Raji (cell line): ENCODE results near the gene SFMBT1.

Source experiments
- POLR2A ChIP-seq: IDR thresholded peaks from 2 replicates; pipeline ENCODE4 v1.6.1; 2011; ENCODE audit warnings: low read depth, low read length, control low read depth; ENCODE audit not compliant: insufficient read depth

The SFMBT1 gene, protein sequence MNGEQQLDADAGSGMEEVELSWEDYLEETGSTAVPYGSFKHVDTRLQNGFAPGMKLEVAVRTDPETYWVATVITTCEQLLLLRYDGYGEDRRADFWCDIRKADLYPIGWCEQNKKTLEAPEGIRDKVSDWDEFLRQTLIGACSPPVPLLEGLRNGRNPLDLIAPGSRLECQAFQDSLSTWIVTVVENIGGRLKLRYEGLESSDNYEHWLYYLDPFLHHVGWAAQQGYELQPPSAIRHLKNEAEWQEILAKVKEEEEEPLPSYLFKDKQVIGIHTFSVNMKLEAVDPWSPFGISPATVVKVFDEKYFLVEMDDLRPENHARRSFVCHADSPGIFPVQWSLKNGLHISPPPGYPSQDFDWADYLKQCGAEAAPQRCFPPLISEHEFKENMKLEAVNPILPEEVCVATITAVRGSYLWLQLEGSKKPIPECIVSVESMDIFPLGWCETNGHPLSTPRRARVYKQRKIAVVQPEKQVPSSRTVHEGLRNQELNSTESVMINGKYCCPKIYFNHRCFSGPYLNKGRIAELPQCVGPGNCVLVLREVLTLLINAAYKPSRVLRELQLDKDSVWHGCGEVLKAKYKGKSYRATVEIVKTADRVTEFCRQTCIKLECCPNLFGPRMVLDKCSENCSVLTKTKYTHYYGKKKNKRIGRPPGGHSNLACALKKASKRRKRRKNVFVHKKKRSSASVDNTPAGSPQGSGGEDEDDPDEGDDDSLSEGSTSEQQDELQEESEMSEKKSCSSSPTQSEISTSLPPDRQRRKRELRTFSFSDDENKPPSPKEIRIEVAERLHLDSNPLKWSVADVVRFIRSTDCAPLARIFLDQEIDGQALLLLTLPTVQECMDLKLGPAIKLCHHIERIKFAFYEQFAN

DNA sequence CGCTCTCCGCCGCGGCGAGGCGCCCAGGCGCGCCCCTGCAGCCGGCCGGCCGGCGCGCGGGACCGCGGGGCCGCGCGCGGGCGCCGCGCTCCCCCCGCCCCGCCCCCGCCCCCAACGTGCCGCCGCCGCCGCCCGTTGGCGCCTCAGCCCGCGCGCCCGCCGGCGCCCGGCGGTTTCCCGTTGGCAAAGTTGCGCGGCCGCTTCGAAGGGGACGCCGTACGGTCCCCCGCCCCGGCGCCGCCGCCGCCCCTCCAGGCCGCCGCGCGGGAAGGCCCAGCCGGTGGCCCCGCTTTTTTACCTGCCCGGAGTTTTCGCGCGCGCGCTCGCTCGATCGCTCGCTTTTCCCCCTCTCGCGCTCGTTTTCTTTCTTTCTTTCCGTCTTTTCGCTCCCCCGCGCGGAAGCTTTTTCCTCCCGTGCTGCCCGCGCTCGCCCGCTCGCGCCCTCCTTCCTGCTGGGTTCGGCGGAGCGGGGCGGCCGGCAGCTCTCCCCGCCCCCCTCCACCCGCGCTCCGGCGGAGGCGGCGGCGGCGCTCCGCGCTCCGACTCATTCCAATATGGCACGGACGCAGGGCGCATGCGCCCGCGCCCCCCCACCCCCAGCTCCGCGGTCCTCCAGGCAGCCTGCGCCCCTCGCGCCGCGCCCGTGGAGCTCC, at the start of gene SFMBT1:
Gene SFMBT1, minus strand, starts transcription at position 556 of the 653 bp plus-strand sequence. CDS start 76,945 bp downstream, outside the sequence.
- no peak for TF ChIP-seq POLR2A

DNA sequence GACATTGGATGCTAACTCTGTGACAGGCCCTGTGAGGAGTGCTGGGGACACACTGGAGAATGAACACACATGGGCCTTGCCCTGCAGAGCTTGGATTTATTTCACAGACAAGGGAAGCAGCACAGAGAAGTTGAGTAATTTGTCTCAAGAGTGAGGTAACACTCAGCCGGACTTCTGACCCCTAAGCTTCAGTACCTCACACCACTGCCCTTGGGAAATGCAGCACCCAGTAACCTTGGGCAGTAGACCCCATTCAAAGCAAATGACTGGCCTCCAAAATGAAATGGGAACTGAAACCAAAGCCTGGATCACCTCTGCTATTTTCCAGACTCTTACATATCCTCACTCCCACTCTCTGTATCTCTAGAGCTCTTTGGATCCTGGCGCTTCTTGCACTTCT, 47.1 kb upstream of the SFMBT1 start:
- TF ChIP-seq POLR2A = no peak

DNA sequence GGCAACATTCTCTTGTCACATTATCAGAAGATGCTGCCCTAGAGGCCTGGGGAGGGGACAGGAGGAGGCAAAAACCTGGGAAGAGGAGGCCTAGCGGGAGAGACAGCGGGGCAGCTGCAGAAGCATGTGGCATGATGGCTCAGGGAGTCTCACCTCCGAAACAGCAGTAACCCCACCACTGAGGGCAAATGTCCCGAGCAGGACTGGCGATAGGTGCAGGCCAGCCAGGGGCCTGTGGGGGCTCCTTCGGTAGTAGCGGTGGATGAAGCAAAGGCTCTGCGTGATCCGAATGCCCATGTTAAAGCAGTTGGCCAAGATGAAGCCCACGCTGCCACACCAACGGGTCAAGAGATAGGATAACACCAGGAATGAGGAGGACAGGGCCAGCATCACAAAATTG, 46.3 kb upstream of the SFMBT1 start:
- no peak for TF ChIP-seq POLR2A

DNA sequence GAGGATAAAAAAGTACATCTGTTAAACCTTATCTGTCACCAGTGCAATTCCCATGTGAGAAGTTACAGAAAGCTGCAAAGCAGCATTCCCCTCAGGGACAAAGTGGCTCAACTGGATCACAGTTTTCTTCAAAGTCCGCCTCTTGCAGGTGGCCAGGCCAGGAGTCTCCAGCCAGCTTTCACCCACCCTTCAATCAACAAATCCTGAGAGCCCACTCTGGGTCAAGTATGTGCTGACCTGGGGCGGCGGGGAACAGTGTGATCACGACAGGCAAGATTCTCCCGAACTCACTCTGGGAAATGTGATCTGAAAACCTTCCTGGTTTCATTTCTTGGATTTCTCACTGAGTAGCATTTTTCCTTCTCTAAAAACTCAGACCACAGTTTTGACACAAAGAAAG, 45.1 kb upstream of the SFMBT1 start:
- no peak for TF ChIP-seq POLR2A

DNA sequence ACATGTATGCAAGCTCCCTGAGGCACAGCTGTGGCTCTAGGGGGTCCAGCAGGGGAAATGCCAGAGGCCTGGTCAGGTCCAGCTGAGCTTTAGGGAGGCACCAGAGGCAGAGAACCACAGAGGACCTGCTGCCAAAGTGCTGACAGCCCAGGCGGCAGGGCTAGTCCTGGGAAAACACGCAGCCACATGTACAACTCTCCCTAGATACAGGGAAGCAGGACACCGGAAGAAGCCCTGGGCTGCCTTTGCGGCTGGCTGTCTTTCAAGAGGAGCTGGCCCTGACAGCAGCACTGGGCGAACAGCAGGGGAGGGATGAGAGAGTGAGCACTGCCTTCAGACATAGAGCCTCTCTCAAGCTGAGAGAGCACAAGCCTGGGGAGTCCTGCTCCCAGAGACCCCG, 43.6 kb upstream of the SFMBT1 start:
- TF ChIP-seq POLR2A = no peak

DNA sequence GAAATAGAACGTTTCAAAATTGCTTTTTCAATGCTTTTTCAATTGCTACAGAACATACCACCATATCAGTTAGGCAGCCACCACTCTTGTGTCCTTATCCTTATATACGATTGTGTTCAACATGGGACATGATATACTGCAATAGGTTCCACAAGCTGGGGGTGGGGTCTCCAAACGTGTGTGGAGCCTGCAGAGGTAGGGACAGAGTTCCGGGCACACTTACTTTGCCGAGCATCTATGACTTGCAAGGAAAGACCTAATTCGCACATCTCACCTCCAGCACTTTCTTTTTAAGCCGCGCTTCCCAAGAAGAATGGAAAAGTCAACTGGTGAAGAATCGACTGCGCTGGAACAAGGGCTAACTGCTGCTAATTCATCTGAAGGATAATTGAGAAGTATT, 39.6 kb upstream of the SFMBT1 start:
- TF ChIP-seq POLR2A = no peak

DNA sequence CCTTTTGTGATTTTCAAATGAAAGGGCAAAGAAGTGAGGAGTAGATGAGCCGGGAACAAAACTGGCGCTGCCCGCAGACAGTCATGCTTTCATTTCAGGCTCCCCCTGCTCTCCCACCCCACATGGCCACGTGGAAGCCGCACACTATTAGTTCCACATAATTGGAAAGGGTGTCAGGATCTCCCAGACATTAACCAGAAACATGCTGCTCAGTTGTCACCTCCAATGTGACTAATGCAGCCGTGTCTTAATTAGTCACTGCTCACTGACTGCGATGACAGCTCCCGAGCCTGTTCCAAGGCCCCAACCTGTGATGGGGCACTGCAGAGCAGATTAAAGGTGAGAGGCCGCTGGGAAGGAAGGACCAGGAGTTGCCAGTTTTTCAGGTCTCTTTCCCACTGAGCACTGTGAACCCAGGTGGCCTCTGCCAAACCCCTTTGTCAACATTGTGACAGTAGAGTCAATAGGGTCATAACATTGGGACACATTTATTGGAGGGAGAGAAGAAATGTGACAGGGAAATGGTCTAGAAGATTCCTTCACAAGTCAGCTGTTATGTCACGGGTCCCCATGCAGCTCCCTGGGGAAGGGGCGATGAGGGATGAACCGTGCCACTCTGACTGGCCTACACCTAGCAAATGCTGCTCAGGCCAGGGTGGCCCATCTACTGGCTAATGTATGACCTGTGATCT, 38.6 kb upstream of the SFMBT1 start:
- no peak for TF ChIP-seq POLR2A

DNA sequence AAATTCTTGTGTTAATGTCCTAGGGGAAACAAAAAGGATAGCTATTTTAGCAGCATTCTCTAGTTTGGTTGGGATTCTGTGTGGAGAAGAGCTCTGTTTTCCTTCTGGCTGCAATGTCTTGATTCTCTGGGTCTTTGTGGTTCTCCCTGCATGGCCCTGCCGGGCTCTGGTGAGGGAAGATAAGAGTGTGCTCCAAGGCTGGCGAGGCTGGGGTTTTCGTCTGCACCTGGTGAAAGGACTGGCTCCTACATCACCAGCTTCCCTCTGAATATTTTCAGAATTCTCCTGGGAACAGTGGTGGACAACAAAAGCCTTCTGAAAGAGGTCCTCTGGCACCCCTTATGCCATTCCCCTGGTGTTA, 38.1 kb upstream of the SFMBT1 start:
- TF ChIP-seq POLR2A = no peak

DNA sequence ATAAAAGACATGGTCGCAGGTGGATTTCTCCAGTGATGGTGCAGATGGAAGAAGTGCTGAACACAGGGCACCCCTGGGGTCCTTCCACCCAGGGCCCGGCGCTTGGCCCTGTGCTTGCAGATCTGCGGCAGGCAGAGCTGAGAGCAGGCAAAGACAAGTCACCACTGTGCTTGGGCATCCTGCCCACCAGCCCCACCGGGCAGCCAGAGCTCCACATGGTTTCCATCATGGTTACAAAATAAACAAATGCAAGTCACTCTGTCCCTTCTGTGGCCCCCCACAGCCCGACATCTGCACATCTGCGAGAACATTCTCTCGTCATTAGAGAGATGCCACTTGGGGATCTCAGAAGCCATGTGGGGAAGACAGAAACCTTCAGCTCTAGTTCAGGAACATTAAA, 37.6 kb upstream of the SFMBT1 start:
- no peak for TF ChIP-seq POLR2A

- TF ChIP-seq POLR2A = no peak
Observed at GRCh38 chr3:53082736-53083135, 36.9 kb upstream of the SFMBT1 start.

DNA sequence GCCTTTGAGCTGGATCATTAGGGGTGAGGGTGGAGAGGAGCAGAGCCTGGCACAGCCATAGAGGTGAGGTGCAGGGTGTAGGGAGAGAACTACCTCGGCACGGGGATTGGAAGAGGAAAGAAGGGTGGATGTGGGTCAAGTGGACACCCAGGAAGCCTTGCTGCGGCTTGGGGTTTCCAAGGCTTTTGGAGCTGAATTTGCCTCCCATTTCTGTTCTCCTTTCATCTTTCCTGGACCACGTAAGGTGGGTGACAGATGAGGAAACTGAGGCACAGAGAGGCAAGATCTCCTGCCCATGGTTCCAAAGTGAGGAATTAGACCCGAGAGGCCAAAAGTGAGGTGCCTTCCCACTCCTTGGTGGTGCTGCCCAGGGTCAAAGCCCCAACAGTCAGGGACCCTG, 35.4 kb upstream of the SFMBT1 start:
- no peak for TF ChIP-seq POLR2A

DNA sequence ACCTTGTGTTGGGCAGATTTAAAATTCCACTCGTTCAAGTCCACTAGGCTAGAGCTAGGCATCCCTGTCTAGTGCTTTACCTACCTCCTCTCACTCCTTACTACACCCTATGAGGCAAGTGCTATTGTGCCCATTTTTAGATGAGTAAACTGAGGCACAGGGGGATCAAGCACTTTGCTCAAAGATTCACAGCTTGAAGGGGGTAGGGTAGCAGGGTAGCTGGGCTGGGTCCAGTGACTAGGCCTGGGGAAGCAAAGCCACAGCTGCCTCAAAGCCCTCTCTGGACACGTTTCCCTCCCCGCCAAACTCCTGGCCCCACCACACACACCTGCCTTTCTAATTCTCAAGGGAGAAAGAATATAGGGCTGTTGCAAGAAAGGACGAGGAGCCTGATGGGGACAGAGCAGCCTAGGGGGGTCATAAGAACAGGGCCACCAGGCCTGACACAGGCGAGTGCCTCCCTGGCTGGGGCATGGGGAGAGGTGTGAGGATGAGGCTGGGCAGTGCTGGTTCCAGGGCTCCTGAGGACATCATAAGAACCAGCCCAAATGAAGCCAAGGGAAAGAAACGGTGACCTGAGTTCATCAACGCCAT, 34.8 kb upstream of the SFMBT1 start:
- TF ChIP-seq POLR2A = no peak

DNA sequence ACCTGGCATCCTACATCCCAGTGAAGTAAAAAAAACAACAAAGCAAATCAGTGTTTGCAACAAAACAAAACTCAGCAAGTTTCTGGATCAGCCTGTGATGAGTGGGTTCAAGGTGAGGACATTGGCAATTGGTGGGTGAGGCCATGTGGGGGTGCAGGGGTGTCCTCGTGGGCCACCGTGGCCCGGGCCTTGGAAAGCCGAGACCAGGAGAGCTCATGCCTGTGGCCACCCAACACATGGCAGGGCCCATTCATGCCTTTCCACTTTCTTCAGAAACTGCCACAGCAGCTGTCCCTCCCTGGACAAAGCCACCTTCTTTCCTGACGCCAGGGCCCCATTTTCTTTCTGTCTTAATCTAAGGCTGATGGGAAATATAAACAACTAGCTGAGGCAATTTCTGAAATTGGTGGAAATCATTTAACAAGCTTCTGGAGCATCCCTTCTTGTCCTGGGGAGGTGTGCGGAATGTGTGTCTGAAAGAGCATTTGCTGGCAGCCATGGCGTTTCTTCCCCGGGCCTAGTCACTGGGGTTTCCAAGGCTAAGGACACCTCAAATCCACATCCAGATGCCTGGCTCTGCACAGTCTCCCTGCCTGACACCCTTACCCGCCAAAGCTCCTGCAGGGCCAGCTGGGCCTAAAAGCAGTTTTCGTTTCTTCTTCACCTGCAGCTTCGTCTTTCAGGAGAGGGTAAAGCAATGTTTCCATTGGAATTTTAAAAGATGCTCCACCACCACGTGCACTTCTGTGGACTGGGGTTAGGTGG, 34.1 kb upstream of the SFMBT1 start:
- no peak for TF ChIP-seq POLR2A

DNA sequence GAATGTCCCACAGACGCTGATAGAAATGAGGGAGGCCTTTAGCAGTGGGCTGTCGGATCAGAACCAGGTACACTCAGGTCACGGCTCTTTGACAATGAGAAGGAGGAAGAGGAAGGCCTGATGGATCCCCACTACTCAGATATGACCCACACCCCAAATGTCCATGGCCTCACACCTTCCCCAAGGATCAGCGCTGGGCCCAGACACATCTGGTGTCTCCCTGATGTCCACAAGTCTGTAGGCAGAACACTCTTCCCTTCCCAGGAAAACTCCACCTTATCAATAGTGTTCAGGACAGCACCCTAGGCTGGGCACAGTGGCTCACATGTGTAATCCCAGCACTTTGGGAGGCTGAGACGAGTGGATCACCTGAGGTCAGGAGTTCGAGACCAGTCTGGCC, 33.3 kb upstream of the SFMBT1 start:
- TF ChIP-seq POLR2A = no peak

DNA sequence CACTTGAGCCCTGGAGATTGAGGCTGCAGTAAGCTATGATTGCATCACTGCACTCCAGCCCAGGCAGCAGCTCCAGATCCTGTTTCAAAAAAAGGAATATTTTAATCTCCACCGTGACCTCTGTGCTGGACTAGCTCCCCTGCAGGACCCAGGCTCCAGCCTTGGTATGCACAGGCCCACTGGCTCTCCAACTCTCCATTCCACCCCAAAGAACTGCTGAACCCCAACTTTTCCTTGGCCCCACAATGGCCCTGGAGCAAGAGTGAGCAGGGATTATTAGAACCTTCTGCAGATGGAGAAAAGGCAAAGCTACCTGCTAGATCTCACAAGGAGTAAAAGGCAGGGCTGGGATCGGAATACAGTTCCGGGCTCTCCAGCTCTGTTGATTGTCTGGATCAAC, 32.8 kb upstream of the SFMBT1 start:
- TF ChIP-seq POLR2A = no peak
